HFF-Myc (cell line): ENCODE measurements around the gene SPIRE1.

ENCODE experiments used
- DNase-seq: peaks from one replicate; pipeline ENCODE4 v3.0.0-alpha.2; 2011; ENCODE audit warnings: low read depth; ENCODE audit errors: extremely low read depth
- H3K4me3 ChIP-seq: replicated peaks from 2 replicates; pipeline ENCODE4 v1.5.1; 2011; ENCODE audit warnings: low read depth, mild to moderate bottlenecking, control low read depth, low read length
- TF ChIP-seq, protein P1 (sequence below): IDR thresholded peaks from 2 replicates; pipeline ENCODE4 v1.5.1; 2012; ENCODE audit warnings: mild to moderate bottlenecking, low read depth, low read length, control low read depth; ENCODE audit errors: missing control alignments

SPIRE1 gene

DNA sequence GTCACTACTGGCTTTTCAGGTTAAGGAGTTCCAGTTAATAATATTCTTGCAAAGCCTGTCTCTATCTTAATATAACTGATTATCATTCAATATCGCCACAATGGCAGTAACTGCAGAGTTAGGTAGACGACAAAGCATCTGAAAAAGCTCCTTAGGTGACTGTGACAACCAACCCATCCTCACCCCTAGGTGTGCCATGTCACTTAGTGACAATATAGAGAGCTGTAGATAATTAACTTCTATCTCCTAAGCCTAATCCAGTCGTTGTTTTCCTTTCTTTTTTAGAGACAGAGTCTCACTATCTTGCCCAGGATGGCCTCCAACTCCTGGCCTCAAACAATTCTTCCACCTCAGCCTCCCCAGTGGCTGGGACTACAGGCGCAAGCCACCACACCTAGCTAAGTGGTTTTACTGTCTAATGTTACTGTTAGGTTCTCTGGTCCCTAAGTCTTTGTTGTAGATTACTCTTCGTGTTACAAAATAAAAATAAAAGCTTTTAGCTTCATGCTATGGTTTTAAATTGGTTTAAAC, 65.2 kb downstream of the SPIRE1 start:
- TF ChIP-seq, protein P1, sequence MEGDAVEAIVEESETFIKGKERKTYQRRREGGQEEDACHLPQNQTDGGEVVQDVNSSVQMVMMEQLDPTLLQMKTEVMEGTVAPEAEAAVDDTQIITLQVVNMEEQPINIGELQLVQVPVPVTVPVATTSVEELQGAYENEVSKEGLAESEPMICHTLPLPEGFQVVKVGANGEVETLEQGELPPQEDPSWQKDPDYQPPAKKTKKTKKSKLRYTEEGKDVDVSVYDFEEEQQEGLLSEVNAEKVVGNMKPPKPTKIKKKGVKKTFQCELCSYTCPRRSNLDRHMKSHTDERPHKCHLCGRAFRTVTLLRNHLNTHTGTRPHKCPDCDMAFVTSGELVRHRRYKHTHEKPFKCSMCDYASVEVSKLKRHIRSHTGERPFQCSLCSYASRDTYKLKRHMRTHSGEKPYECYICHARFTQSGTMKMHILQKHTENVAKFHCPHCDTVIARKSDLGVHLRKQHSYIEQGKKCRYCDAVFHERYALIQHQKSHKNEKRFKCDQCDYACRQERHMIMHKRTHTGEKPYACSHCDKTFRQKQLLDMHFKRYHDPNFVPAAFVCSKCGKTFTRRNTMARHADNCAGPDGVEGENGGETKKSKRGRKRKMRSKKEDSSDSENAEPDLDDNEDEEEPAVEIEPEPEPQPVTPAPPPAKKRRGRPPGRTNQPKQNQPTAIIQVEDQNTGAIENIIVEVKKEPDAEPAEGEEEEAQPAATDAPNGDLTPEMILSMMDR, result no peak
- DNase-seq, result no peak

DNA sequence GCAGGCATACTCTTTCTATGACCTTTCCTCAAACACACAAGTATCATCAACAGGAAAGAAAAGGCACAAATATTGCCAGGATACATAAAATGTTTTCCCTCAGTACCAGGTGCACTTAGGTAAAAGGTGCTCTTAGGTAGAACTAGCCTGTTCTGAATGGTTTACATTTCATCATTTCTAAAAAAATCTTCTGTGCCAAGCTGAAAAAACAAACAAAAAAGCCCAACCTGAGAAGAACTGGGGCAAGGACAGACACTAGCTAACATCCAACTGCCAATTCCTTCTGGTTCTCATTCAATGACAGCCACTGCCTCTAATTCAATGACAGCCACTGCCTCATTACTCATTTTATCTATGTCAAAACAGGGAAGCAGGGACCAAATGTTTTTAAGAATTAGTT, 68.5 kb downstream of the SPIRE1 start:
- DNase-seq, result no peak
- TF ChIP-seq, protein P1, result no peak
- no peak overlapping the region for H3K4me3 ChIP-seq

More for the DNA sequence above, 65.2 kb downstream of the SPIRE1 start:
- H3K4me3 ChIP-seq, result no peak overlapping the region

DNA sequence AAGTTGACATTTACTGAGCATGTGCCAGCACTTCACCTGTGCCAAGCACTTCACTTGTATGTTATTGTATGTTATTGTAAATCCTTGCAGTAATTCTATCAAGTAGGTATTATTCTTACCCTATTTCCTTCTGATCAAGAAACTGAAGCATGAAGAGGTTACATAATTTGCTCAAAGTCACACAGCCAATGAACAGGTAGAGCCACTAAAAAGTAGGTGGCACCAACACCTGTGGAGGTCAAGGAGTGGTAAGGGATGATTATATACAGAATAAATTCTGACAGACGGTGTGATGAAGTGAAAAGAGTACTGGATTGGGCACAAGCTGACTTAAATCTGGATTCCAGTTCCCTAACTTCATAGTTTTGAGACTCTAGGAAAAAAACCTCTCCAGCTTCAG, 71.0 kb downstream of the SPIRE1 start:
- H3K4me3 ChIP-seq, result no peak overlapping the region
- DNase-seq, result no peak
- TF ChIP-seq, protein P1, result no peak

DNA sequence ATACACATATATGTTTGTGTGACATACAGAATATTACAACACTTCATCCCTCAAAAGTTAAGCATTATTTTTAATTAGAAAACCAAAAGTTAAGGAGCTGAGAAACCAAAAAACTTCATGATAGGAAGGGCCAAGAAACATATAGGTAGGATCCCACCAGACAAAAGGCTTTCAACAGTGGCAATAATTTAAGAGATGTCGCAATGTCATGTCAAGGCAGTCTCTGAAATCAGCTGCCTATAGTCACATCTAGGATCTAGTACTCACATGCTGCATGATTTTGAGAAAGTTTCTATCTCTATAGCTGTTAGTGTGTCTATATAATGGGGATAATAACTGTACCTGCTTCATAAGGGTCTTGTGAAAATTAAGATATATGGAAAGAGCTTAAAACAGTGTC, 72.7 kb downstream of the SPIRE1 start:
- TF ChIP-seq, protein P1, result no peak
- H3K4me3 ChIP-seq, result no peak overlapping the region
- no peak for DNase-seq

DNA sequence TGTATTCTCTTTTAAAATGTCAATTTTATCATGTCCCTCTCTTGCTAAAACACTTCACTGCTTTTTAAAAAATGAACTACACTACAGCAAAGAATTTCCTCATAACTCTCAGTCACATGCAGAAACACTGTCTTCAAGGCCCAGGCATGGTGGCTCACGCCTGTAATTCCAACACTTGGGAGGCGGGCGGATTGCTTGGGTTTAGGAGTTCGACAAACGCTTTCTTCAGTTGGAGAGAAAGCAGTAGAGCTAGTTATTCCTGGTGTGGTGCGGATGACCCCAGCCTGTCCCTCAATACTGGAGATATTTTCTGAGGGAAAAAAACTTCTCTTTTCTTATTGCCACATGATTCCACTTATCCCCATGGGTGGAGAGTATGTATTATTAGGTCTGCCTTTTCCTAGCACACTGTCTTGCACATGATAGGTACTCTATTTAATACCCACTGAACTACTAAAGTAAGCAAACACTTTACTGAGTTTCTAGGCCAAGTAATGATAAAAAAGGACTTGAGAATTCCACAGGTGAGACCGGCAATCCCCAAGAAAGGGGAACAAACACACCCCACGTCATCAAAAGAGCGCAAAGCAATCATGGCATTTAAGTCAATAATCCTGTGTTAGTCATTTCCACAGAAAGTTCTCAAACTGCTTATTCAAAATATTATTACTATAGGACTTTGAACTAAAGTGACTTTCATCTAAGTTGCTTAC, 77.1 kb downstream of the SPIRE1 start:
- TF ChIP-seq, protein P1, result no peak
- DNase-seq, result no peak
- H3K4me3 ChIP-seq, result no peak overlapping the region

DNA sequence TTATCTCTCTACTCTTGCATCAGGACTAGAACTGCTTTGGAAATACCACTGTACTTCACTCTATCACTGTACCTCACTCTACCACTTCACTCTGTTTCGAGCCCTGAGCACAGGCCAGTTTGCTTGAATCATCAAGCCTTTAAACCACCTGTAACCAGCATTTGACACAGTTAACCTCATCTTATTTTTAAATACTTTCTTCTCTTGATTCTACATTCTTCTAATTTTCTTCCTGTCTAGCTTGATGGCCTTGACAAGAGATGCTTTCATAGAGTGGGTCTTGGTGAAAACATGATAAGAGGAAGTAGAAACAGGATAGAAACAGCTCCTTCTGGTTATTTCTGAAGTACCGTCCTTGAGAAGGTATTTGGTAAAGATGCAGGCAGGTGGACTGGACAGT, 78.1 kb downstream of the SPIRE1 start:
- TF ChIP-seq, protein P1, result no peak
- DNase-seq, result no peak
- no peak overlapping the region for H3K4me3 ChIP-seq
